ENCODE measurements around the gene LYPD8.

LYPD8 gene

GRCh38 chr1:248696774-248697173 lies 58.8 kb downstream of the LYPD8 start:
- DNase-seq = no peak

DNA sequence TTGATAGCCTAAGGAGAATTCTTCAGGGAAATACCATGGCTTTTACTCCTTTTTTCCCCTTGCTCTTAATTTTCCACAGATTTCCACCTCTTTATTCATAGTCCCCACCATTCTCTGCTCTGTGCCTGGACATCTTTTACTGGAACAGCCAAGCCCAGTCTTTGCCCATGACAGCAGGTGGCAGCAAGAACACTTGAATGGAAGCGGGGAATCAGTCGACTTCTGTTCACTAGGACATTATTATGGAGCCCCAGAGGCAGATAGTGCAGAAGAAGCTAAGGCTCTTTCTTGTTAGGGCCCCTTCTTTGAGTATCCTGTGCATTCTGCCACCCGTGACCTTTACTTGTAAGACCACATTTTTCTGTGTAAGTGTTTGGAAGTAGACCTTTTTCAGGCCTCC lies 59.3 kb downstream of the LYPD8 start:
- no peak for DNase-seq

DNA sequence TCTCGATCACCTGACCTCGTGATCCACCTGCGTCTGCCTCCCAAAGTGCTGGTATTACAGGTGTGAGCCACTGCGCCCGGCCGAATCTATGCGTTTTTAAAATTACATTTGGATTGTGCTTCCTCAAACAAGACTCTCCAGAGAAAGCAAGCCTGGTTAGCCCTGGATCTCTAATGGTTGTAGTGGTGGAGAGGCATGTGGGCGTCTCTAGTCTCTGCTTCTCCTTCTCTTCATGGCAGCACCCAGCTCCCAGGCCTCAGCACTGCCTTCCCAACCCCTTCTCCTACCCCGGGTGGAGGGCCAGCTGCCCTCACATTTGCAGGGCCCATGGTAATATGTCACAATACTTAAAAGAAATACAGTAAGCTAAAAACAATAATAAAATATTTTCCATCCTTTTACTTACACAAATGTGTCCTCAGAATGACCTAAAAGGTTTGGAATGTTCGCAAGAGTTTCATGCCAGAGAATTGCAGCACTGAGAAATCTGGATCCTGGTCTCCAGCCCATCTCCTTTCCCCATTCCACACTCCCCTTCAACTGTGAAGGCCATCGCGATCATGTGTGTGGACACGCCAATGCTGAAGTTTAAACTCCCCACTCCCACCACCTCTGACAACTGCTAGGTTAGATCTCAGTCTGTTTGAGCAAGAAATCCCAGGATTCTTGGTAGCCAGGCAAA lies 60.0 kb downstream of the LYPD8 start:
- no peak for DNase-seq

DNA sequence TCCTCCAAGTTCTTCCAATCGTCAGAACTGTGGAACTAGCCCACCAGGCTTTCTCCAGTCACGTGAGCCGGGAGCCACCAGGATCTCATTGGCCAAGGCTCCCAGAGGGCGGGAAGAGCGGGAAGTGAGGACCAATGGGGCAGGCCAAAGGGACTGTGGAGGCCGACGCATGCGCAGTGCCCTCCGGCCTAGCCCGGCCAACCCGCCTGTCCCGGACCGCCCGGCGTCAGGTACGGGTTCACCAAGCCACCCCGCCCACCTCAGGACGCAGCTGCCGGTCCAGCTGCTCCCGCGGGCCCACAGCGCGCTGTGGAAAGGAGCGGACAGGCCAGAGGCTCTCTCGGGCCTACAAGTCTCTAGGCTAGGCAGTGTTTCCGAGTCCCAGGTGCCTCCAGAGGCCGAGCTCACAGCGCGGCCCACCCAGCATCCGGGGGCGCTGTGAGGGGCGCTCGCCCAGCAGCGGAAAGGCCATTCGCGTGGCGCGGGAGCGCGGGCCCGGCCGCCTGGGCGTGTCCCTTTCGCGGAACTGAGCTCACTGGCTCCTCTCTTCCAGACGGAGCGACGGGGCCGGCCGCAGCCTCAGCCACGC lies 63.9 kb downstream of the LYPD8 start:
- no peak for DNase-seq
